Stimulated activated CD8-positive, alpha-beta memory T cell treated with anti-CD3 and anti-CD28 coated beads, Interleukin-12 subunit alpha, Interleukin-12 subunit beta, amount 100 ng/mL, for 4 hours (primary cell): ENCODE results near the gene PCBD2.
"Not testable (repeated sequence)": the region's sequence is repeated elsewhere in the genome, so short reads cannot be mapped to it uniquely, and the experiment has no call there.

Experiments used
- DNase-seq: peaks from one replicate; pipeline ENCODE4 v3.0.0-alpha.2; 2020; ENCODE audit warnings: low read depth

The PCBD2 gene

GRCh38 chr5:134904610-134905245, at the start of gene PCBD2:
Gene PCBD2 (plus strand): TSS chr5:134905131. CDS start chr5:134905140, 9 bp downstream.
- DNase-seq, result peak; percentile 87

GRCh38 chr5:134856465-134856864, 48.5 kb upstream of the PCBD2 start:
- not testable (repeated sequence) for DNase-seq

- DNase-seq, result no peak
Measured at GRCh38 chr5:134857401-134857800, 47.5 kb upstream of the PCBD2 start.

- DNase-seq, result no peak
Measured at GRCh38 chr5:134864707-134865106, 40.2 kb upstream of the PCBD2 start.

- no peak for DNase-seq
Measured at GRCh38 chr5:134873494-134873893, 31.4 kb upstream of the PCBD2 start.

GRCh38 chr5:134873987-134874830, 30.7 kb upstream of the PCBD2 start, which contains the start of gene TXNDC15:
Gene TXNDC15 (plus strand): TSS chr5:134874371. CDS start chr5:134874428, 57 bp downstream.
- DNase-seq, result peak; percentile 67

GRCh38 chr5:134874831-134875655, 29.9 kb upstream of the PCBD2 start:
- DNase-seq, result no peak

GRCh38 chr5:134877159-134877558, 27.8 kb upstream of the PCBD2 start:
- no peak for DNase-seq

GRCh38 chr5:134878403-134878802, 26.5 kb upstream of the PCBD2 start:
- DNase-seq, result no peak

GRCh38 chr5:134879456-134879855, 25.5 kb upstream of the PCBD2 start:
- no peak for DNase-seq

GRCh38 chr5:134880937-134881336, 24.0 kb upstream of the PCBD2 start:
- not testable (repeated sequence) for DNase-seq

GRCh38 chr5:134881711-134882110, 23.2 kb upstream of the PCBD2 start:
- DNase-seq, result not testable (repeated sequence)

- DNase-seq, result no peak
Measured at GRCh38 chr5:134887593-134888159, 17.3 kb upstream of the PCBD2 start.

- no peak for DNase-seq
Measured at GRCh38 chr5:134889335-134889734, 15.6 kb upstream of the PCBD2 start.

- no peak for DNase-seq
Measured at GRCh38 chr5:134891473-134891872, 13.5 kb upstream of the PCBD2 start.

- no peak for DNase-seq
Measured at GRCh38 chr5:134892282-134892681, 12.6 kb upstream of the PCBD2 start.

- no peak for DNase-seq
Measured at GRCh38 chr5:134892926-134893325, 12.0 kb upstream of the PCBD2 start.

- no peak for DNase-seq
Measured at GRCh38 chr5:134893748-134894505, 11.0 kb upstream of the PCBD2 start.

GRCh38 chr5:134902071-134902801, 2.7 kb upstream of the PCBD2 start:
- no peak for DNase-seq

GRCh38 chr5:134905246-134905996, 490 bp downstream of the PCBD2 start:
- DNase-seq, result peak; percentile 39
